Activated CD4-positive, alpha-beta T cell treated with anti-CD3 and anti-CD28 coated beads for 4 hours (primary cell): Measurements from ENCODE around the gene ECHDC1.
"Not testable (repeated sequence)": the region's sequence is repeated elsewhere in the genome, so short reads cannot be mapped to it uniquely, and the experiment has no call there.

Experiments
- DNase-seq, 2 donors: peaks; one replicate each; pipeline ENCODE4 v3.0.0-alpha.2; 2020

ECHDC1 gene

GRCh38 chr6:127341471-127342202 is 1.8 kb downstream of the ECHDC1 start:
- no peak for DNase-seq

GRCh38 chr6:127340171-127340570 is 3.2 kb downstream of the ECHDC1 start:
- DNase-seq: no peak

GRCh38 chr6:127338936-127339335 is 4.5 kb downstream of the ECHDC1 start:
- no peak for DNase-seq

- DNase-seq: no peak
These were observed 10.9 kb downstream of the ECHDC1 start for GRCh38 chr6:127332383-127332961.

- not testable (repeated sequence) for DNase-seq
These were observed 12.2 kb downstream of the ECHDC1 start for GRCh38 chr6:127331256-127331655.

GRCh38 chr6:127328043-127328609 is 15.3 kb downstream of the ECHDC1 start:
- no peak for DNase-seq

GRCh38 chr6:127319686-127320085 is 23.7 kb downstream of the ECHDC1 start:
- no peak for DNase-seq

- no peak for DNase-seq
These were observed 25.9 kb downstream of the ECHDC1 start for GRCh38 chr6:127317388-127318128.

GRCh38 chr6:127305741-127306140 is 37.7 kb downstream of the ECHDC1 start:
- no peak for DNase-seq

GRCh38 chr6:127303917-127304316 is 39.5 kb downstream of the ECHDC1 start:
- no peak for DNase-seq

- peak; percentile 18 to 63 for DNase-seq
These were observed 40.4 kb downstream of the ECHDC1 start for GRCh38 chr6:127302728-127303660.

- no peak for DNase-seq
These were observed 42.2 kb downstream of the ECHDC1 start for GRCh38 chr6:127301199-127301700.

GRCh38 chr6:127300411-127300810 is 43.0 kb downstream of the ECHDC1 start:
- no peak for DNase-seq

GRCh38 chr6:127299522-127300240 is 43.7 kb downstream of the ECHDC1 start:
- no peak for DNase-seq

GRCh38 chr6:127298475-127298874 is 44.9 kb downstream of the ECHDC1 start:
- no peak for DNase-seq

GRCh38 chr6:127297502-127298070 is 45.8 kb downstream of the ECHDC1 start:
- DNase-seq: no peak

GRCh38 chr6:127291495-127291894 is 51.9 kb downstream of the ECHDC1 start:
- DNase-seq: no peak

- no peak for DNase-seq
These were observed 52.8 kb downstream of the ECHDC1 start for GRCh38 chr6:127290391-127291265.

- no peak for DNase-seq
These were observed 53.5 kb downstream of the ECHDC1 start for GRCh38 chr6:127289934-127290333.

GRCh38 chr6:127288705-127289104 is 54.7 kb downstream of the ECHDC1 start:
- DNase-seq: no peak
